DND-41 (cell line): ENCODE data around the gene SGCD.

Experiments
- EZH2 ChIP-seq: IDR thresholded peaks from 3 replicates; pipeline ENCODE4 v1.6.1; 2012; ENCODE audit warnings: borderline replicate concordance, low read depth, mild to moderate bottlenecking, moderate library complexity, low read length, inconsistent platforms; ENCODE audit not compliant: severe bottlenecking
- TF ChIP-seq, protein P1 (sequence below): IDR thresholded peaks from 2 replicates; pipeline ENCODE4 v1.5.1; 2012; ENCODE audit warnings: borderline replicate concordance, low read length, moderate library complexity, mild to moderate bottlenecking; ENCODE audit not compliant: poor library complexity, severe bottlenecking; ENCODE audit errors: extremely low read depth

DNA sequence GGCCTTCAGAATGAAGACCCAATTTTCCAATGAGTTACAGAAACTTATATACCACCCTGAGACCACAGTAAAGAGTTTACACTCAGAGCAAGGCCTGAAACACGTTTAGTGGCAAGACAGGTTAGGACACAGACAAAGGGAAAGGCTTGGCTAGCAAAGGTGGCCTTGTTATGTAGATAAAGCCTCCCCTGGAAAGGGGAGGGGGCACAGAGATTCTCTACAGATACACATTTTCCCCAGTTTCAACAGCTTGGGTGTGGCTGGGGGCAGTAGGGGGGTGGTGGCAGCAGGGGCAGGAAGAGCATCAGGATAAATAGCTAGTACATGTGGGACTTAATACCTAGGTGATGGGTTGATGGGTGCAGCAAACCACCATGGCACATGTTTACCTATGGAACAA is 471.2 kb downstream of the SGCD start:
- TF ChIP-seq, protein P1, sequence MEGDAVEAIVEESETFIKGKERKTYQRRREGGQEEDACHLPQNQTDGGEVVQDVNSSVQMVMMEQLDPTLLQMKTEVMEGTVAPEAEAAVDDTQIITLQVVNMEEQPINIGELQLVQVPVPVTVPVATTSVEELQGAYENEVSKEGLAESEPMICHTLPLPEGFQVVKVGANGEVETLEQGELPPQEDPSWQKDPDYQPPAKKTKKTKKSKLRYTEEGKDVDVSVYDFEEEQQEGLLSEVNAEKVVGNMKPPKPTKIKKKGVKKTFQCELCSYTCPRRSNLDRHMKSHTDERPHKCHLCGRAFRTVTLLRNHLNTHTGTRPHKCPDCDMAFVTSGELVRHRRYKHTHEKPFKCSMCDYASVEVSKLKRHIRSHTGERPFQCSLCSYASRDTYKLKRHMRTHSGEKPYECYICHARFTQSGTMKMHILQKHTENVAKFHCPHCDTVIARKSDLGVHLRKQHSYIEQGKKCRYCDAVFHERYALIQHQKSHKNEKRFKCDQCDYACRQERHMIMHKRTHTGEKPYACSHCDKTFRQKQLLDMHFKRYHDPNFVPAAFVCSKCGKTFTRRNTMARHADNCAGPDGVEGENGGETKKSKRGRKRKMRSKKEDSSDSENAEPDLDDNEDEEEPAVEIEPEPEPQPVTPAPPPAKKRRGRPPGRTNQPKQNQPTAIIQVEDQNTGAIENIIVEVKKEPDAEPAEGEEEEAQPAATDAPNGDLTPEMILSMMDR: no peak
- TF ChIP-seq EZH2: no peak
